GM04504 (cell line): ENCODE results near the gene BRI3BP.
"Not testable (repeated sequence)": the region's sequence is repeated elsewhere in the genome, so short reads cannot be mapped to it uniquely, and the experiment has no call there.

ENCODE experiments used
- DNase-seq: peaks from one replicate; pipeline ENCODE4 v3.0.0-alpha.2; 2012; ENCODE audit warnings: low read depth

The BRI3BP gene

GRCh38 chr12:125021771-125022170 lies 28.3 kb downstream of the BRI3BP start:
- no peak for DNase-seq

GRCh38 chr12:125023065-125023464 lies 29.6 kb downstream of the BRI3BP start:
- DNase-seq, result no peak

GRCh38 chr12:125024949-125025563 lies 31.6 kb downstream of the BRI3BP start:
- no peak for DNase-seq

DNA sequence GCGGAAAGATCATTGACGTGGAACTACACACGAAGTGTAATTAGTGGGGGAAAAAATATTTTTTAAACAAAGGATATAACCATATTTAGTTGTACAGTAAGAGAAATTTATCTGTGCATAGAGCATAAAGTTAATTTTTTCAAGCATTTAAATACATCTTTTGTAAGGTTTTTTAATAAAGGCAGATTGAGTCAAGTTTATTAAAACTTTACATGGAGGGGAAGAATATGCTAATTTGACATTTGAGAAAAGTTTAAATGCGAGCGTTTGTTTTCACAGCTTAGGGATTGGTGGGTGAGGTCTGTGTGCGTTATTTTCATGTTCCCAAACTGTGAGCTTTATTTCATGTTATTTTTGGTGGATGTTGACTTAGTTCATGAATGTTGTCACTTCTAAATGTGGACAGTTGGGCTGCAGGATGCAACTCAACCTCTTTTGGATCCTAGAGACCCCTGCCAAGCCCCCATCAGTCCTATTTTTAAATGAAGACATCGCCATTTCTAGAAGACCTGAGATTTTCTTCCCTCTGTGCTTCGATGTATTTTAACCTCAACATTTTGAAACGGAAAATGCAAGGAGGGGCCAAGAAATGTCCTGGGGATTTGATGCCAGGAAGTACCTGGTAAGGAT lies 32.3 kb downstream of the BRI3BP start:
- DNase-seq, result no peak

- no peak for DNase-seq
Measured at GRCh38 chr12:125028106-125028505, 34.7 kb downstream of the BRI3BP start.

DNA sequence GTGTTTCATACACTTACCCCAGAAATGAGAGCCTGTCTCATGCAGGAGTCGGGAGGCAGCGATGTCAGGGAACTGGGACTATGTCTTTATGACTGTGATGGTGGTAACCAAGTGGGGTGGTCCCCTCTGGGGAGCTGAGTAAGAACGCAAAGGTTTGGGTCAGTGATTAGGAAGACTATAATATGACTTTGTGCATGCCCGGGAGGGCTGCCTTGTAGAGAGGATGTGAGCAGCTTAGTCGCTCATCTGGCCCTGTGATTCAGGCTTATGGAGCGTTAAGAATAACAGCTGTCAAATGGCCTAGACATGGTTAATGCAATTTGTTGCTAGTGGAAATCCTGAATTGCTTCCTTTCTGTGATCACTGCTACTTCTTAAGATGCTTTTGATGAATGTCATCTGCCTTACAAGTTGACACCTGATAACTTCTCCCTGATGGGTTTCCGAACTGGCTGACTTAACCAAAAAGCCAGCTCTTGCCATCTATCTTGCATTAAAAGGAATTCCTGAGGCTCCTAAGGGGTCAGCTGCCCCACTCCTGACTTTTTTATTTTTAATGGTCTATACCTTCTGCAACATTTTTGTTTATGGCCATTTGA lies 36.4 kb downstream of the BRI3BP start:
- no peak for DNase-seq

- DNase-seq, result not testable (repeated sequence)
Measured at GRCh38 chr12:125031471-125031870, 38.0 kb downstream of the BRI3BP start.

DNA sequence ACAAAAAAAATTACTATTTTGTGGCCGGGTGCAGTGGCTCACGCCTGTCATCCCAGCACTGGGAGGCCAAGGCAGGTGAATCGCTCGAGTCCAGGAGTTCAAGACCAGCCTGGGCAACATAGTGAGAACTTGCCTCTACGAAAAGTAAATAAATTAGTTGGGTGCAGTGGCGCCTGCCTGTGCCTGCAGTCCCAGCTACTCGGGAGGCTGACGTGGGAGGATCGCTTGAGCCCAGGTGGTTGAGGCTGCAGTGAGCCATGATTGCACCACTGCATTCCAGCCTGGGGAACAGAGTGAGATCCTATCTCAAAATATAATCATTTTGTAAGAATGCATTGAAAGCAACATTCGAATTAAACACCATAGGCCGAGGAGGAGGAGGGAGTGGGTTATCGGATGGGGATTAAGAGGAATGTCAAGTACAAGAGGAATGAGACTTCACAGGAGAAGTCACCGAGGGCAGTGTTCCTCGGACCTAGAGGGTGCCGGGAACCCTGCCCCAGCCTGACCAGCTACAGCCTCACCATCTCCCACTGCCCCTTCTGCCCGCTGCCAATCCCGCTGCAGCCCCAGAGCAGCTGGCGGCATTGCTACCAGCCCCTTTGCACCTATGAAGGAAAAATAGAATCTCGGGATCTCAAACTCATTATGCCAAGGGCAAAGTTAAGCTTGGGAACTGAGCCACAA lies 39.2 kb downstream of the BRI3BP start:
- DNase-seq, result no peak

DNA sequence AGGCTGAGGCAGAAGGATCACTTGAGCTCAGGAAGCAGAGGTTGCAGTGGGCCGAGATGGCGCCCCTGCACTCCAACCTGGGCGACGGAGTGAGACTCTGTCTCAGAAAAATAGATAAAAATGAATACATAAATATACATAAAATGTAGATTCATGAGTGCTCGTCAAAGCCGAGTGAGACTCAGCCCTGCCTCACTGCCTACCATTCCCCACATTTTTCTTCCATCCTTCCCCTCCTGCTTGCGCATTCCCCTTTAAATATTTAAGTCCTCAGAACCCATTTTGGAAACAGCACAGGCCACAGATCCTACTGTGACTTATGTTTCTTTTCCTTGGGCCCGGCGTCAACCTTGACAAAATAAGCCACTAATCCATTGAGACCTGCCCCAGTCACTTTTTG lies 39.8 kb downstream of the BRI3BP start:
- no peak for DNase-seq

DNA sequence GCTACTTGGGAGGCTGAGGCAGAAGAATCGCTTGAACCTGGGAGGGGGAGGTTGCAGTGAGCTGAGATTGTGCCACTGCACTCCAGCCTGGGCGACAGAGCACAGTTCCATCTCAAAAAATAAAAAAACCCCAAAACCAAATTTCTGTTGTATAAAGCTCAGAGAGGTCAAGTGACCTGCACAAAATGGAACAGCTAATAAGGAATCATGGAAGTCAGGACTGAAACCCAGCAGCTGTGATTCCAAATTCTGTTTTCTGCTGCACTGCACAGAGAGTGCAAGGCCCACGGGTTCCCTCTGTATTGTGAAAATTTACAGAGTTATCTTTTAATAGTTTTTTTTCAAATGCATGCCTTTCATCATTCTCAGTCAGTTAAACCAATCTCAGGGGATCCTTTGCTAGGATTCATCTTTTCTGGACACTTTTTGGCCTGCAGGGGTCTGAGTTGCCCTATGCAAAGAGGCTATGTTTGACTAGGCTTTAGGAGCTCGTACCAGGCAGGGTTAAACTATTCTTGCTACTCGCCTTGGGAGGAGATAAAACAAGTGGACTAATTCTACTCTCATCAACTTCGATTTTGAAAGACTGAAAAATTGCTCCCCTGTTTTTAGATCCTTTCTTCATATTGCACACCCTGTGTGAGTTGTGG lies 45.7 kb downstream of the BRI3BP start:
- DNase-seq, result no peak

DNA sequence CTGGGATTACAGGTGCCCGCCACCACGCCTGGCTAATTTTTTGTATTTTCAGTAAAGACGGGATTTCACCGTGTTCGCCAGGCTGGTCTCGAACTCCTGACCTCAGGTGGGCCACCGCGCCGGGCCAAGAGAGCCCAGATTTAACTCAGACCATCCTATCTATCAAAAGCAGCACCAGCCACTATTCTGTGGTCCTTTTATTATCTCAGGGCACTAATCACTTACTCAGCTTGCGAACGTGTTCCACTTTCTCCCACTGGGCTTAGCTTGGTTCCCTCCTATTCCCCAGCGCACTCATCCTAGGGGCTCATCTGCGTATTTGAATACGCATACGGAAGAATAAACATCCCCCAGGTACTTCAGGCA lies 55.6 kb downstream of the BRI3BP start:
- no peak for DNase-seq

DNA sequence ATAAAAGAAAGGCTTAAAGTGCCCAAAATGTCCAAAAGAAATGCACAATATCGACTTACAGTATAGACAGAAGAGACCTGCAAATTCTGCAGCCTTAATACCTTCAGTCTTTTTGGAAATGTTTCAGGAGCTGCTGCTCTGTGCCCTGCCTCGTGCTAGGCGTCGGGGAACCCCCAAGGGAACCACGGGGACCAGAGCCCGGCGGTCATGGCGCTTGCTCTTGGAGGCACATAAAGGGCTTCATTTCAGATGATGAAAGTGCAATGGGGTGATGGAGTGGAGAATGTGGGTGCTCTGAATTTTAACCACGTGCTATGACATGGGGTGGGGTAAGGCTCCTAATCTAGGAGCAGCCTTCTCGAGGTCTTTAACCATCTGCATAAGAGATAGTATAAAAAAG lies 57.0 kb downstream of the BRI3BP start:
- no peak for DNase-seq

DNA sequence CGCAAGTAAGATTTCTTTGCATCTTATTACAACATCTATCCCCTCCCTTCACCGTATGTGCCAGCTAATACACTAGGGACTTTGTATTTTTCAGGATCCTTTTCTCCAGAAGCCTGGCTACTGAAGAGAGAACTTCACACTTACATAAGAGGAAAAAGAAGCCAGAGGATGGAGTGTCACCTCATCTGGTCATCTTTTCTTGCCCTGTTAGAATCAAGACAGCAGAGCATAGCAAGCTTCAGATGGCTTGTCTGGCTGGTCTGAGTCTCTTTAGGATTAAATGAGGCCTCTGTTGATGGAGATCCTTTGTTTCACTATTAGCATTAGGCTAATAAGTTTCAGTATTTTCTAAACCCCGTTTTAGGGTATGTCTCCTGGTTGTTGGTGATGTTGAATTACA lies 57.4 kb downstream of the BRI3BP start:
- no peak for DNase-seq

- no peak for DNase-seq
Measured at GRCh38 chr12:125053821-125054220, 60.4 kb downstream of the BRI3BP start.

- no peak for DNase-seq
Measured at GRCh38 chr12:125055591-125055990, 62.1 kb downstream of the BRI3BP start.

DNA sequence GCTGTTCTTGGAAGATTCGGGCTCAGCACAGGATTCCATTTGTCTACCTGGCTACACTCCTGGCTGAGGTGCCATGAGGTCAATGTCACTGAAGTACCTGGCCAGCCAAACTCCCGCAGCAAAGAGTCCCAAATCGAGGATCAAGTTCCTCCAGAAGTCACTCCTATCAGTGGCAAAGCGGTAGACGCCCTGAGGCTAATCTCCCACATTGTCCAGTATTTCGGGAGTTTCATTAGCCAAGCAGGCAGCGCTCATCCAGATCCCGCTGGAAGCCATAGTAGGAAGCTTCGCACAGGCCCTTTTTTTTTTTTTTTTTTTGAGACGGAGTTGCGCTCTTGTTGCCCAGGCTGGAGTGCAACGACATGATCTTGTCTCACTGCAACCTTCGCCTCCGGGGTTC lies 62.9 kb downstream of the BRI3BP start:
- no peak for DNase-seq

GRCh38 chr12:125057708-125058107 lies 64.3 kb downstream of the BRI3BP start:
- DNase-seq, result no peak

- DNase-seq, result no peak
Measured at GRCh38 chr12:125061229-125061628, 67.8 kb downstream of the BRI3BP start.

DNA sequence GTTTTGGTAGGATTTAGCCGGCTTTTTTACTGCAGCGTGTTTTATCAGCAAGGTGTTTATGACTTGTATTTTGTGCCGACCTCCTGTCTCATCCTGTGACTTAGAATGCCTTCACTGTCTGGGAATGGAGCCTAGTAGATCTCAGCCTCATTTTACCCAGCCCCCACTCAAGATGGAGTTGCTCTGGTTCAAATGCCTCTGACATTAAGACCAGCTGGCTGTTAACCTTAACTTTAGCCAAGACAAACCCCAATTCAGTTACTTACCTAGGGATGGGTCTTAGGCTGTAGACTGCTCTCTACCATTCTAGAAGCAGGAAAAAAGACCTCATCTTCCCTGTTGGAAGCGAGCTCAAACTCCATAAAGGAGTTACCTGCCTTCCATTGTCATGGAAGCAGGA lies 70.1 kb downstream of the BRI3BP start:
- DNase-seq, result not testable (repeated sequence)

GRCh38 chr12:125064492-125064891 lies 71.0 kb downstream of the BRI3BP start:
- no peak for DNase-seq

DNA sequence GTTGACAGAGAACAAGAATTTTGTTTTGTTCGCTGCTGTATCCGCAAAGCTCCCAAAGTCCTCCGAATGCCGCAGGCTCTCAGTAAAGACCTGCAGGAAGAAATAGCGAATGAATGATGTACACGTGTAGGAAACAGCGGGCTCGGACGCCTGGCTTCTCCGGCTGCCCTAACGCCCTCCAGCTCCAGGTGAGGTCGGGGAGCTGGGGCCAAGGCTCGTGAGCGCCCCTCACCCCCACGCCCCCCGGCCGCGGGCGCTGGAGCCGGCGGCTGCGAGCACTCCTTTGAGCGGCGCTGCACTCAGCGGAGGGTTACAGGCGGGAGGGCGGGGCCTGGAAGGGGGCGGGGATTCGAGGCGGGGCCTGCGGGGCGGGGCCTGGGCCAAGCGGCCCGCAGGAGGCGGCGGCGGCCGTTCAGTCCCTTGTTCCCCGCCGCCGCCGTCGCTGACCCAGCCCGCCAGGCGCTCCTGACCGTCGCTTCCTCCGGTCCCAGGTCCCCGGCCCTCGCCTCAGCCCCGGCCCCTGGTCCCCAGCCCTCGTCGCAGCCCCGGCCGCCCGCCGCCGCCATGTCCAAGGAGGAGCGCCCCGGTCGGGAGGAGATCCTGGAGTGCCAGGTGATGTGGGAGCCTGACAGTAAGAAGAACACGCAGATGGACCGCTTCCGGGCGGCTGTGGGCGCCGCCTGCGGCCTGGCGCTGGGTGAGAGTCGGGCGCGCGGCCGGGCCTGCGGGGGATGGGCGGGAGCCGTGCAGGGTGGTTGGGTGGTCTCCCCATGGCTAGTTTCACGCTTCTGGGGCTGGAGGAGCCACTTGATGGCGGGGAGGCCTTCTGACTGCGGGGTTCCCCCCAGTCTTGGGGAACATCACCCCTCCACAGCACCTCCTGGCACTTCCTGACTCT lies 71.8 kb downstream of the BRI3BP start, which contains the start of gene AACS:
Gene AACS (plus strand): TSS at position 415 of the 898 bp plus-strand sequence. CDS start 150 bp downstream, at position 565.
- DNase-seq, result peak; percentile 24
